LNCAP (cell line): ENCODE data around the gene ZNF273.

Experiments
- CTCF ChIP-seq: fragments of 450-650 bp; IDR thresholded peaks from 2 replicates; pipeline ENCODE4 v1.5.1; 2017; ENCODE audit warnings: mild to moderate bottlenecking

The ZNF273 gene

DNA sequence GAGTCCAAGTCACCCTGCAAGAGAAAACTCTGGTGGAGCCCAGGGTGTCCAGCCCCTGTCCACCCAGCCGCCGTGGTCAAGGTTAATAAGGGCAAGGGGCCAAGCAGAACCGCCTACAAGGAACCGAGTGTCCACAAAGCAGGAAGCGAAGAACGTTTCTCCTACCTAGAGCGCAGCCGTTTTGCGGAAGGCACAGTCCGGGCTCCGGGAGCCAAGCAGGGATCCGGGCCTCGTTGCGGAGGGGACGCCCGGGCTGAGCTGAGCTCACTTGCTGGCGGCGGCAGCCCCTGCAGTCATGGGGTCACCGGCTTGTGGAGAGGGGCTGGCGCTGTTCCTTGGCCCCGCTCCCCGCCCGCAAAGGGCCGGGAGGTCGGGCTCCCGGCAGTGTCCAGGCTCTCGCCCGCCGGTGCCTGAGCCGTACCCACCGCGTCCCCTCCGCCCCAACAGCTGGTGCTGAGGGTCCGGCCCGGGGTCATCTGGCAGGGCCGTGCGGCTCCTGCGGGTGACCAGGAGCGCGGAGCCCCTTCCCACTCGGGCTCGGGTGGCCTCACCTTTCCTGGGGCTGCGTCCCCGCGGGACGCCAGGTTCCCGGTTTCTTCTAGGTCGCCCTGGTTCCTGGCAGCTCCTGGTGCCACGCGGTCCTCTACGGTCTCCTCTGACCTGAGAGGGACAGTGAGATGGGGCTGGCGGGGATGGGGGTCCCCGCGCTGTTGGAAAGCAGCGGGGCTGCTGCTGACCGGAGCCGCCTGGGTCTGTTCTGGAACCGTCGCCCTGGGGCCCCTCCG lies 14.0 kb upstream of the ZNF273 start:
- TF ChIP-seq CTCF = no peak

DNA sequence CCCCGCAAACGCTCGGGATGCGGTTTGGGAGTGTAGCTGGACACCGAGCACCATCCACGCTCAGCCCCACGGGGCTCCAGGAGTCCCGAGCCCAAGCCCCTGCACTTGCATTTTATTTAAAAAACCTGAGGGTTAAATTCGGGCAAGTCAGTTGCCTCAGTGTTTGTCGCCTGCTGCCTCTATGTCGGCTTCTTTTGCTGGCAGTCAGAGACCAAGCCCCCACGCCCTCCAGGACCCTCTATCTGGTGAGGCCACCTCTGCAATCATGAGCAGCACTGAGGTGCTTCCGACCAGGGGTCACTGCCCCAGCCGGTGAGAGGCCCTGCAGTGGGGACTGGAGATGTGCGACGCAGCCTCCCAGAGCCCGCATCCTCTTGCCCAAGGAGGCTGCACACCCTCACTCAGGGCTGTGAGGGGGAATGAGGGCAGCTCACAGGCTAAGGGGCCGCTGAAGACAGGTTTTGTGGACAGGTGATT lies 13.3 kb upstream of the ZNF273 start:
- no peak for TF ChIP-seq CTCF

- no peak for TF ChIP-seq CTCF
Measured at GRCh38 chr7:64890761-64891362, 12.2 kb upstream of the ZNF273 start.

GRCh38 chr7:64892116-64892515 lies 11.0 kb upstream of the ZNF273 start:
- TF ChIP-seq CTCF = no peak

- no peak for TF ChIP-seq CTCF
Measured at GRCh38 chr7:64892666-64893309, 10.3 kb upstream of the ZNF273 start.

DNA sequence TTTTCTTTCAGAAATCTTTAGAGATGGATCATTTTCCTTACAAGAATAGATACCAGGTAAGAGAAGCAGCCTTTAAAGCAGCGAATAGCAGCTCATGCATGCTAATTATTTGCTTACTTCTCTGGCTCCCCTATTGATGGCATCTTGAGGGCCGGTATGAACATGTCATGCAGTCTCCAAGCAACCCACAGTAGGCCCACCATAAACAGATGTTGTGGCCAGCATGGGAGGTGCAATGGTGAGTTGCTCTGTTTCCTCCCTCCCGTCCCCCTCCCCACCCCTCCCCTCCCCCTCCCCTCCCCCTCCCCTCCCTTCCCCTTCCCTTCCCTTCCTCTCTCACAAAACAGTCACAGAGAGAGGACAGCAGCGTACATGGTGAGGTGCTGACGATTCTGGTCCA lies 9.7 kb upstream of the ZNF273 start:
- no peak for TF ChIP-seq CTCF

DNA sequence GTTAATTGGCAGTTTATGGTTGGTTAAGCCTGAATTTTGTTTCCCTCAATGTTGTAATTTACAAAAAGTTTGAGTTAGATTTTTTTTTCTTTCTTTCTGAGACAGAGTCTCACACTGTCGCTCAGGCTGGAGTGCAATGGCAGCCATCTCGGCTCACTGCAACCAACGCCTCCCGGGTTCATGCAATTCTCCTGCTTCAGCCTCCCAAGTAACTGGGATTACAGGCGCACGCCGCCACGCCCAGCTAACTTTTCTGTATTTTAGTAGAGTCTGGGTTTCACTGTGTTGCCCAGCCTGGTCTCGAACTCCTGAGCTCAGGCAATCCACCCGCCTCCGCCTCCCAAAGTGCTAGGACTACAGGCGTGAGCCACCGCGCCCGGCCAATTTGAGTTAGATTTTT lies 935 bp downstream of the ZNF273 start:
- TF ChIP-seq CTCF = no peak
